Stimulated activated CD8-positive, alpha-beta memory T cell treated with anti-CD3 and anti-CD28 coated beads, Interleukin-2, amount 100 ng/mL, for 48 hours (primary cell): ENCODE measurements around the gene PLOD1.
"Not testable (repeated sequence)": the region's sequence is repeated elsewhere in the genome, so short reads cannot be mapped to it uniquely, and the experiment has no call there.

Experiments
- DNase-seq, 2 donors: peaks; one replicate each; pipeline ENCODE4 v3.0.0-alpha.2; 2020; ENCODE audit warnings: low read depth in 2 of 2

Gene PLOD1

GRCh38 chr1:12005488-12006166, 71.1 kb downstream of the PLOD1 start:
- no peak for DNase-seq

- DNase-seq, result no peak
These were observed 71.8 kb downstream of the PLOD1 start for GRCh38 chr1:12006167-12006921.

GRCh38 chr1:12007204-12007603, 72.7 kb downstream of the PLOD1 start:
- no peak for DNase-seq

GRCh38 chr1:12008355-12008754, 73.8 kb downstream of the PLOD1 start:
- DNase-seq, result not testable (repeated sequence)

GRCh38 chr1:12009318-12009947, 74.9 kb downstream of the PLOD1 start:
- no peak for DNase-seq

- DNase-seq, result no peak
These were observed 76.4 kb downstream of the PLOD1 start for GRCh38 chr1:12010746-12011570.

- no peak for DNase-seq
These were observed 77.5 kb downstream of the PLOD1 start for GRCh38 chr1:12011998-12012397.

- DNase-seq, result no peak
These were observed 78.2 kb downstream of the PLOD1 start for GRCh38 chr1:12012560-12013316.

GRCh38 chr1:12014141-12014991, 79.8 kb downstream of the PLOD1 start:
- DNase-seq, result no peak

GRCh38 chr1:12015001-12015491, 80.5 kb downstream of the PLOD1 start:
- no peak for DNase-seq

- DNase-seq, result no peak
These were observed 81.0 kb downstream of the PLOD1 start for GRCh38 chr1:12015499-12015898.

- no peak for DNase-seq
These were observed 81.7 kb downstream of the PLOD1 start for GRCh38 chr1:12016182-12016581.

GRCh38 chr1:12019858-12020509, 85.5 kb downstream of the PLOD1 start:
- DNase-seq, result no peak

- DNase-seq, result no peak
These were observed 87.1 kb downstream of the PLOD1 start for GRCh38 chr1:12021616-12022015.

GRCh38 chr1:12022036-12022435, 87.5 kb downstream of the PLOD1 start:
- no peak for DNase-seq
